GM19463 (cell line): Measurements from ENCODE around the gene IL2RA.
"Not testable (repeated sequence)": the region's sequence is repeated elsewhere in the genome, so short reads cannot be mapped to it uniquely, and the experiment has no call there.

Experiments used
- ATAC-seq: cut with Tn5 transposase; IDR thresholded peaks from one replicate; pipeline ENCODE4 v1.9.1; 2021; ENCODE audit warnings: mild to moderate bottlenecking, moderate library complexity; ENCODE audit not compliant: unreplicated experiment

Gene IL2RA

DNA sequence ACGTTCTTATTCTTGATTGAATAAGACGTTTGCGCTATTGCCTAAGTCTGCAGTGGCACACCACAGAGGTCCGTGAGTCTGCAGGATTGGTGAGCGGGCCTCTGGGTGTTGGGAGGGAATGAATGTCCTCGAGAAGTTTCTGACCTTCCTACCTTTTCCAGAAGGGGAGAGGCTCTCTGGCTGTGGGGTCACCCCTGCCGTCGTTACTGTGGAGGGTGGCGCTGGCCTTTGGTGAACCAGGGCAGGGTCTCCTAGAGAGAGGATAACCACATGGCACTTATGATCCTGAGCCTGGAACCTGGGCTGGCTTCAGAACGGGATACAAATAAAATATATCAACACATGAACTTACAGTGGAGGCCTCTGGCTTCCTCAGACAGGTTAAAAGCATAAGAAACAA lies 98.6 kb downstream of the IL2RA start:
- ATAC-seq = no peak

DNA sequence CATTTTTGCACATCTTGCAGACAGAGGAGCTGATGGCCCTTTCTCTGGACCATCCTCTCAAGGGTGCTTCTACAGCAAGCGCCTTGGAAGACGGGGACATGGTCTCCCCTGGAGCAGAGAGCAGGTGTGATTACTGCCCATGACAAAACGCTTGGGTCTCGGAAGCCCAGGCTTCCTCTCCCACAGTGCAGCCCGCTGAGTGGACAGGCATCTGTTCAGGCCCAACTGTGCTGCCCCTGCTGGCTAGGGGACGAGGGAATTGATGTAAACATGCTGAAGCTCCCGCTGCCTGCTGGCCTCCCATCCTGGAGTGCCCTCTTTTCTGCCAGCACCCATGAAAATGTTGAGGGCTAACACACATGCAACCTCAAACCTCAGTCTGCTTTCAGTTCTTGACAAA lies 99.1 kb downstream of the IL2RA start:
- ATAC-seq = no peak

DNA sequence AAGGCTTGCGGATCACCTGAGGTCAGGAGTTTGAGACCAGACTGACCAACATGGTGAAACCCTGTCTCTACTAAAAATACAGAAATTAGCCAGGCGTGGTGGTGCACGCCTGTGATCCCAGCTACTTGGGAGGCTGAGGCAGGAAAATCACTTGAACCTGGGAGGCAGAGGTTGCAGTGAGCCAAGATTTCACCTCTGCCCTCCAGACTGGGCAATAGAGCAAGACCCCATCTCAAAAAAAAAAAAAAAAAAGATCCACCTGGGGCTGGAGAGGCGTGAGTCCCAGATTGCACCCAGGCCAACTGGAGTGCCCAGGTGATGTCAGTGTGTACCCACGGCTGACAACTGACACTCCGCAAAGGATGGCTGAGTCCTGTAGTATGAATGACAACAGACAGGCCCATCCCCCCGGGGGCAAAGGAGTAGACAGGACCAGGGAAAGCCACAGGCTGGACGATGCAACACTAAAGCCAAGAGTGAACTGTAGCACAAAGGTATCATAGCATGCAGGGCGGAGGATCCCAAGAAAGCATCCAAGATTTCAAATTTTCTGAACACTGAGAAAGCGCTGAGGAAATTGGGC lies 99.7 kb downstream of the IL2RA start:
- not testable (repeated sequence) for ATAC-seq

DNA sequence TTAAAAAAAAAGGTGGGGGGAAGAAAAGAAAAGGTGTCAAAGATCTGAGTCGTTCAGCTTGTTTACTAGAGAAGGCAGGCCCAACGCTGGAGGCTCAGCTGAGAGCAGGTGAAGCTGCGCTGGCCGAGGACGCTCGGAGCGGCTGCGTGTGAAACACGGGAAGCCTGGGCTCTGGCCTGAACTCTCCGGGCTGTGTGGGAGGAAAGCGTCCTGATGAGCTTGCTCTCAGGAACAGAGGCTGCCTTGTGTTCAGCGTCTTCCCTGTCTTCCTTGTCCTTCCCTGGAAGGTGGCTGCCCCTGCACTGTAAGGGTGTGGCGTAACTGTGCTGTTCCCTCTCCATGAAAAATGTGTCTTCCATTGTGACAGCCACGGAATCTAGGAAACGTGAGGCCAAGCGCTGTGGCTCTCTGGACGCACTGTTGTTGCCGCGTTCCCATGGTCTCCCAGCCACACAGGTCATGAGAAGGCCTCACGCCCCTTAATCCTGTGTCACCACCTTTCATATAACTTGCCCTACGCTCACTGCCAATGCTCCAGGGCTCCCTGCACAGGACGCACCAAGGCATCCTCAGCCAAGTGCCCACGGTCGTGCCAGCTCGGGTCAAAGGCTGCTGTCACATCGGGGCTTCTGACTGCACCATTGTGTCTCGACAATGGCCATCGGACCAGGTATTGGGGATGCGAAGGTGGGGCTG lies 100.6 kb downstream of the IL2RA start:
- ATAC-seq = no peak

DNA sequence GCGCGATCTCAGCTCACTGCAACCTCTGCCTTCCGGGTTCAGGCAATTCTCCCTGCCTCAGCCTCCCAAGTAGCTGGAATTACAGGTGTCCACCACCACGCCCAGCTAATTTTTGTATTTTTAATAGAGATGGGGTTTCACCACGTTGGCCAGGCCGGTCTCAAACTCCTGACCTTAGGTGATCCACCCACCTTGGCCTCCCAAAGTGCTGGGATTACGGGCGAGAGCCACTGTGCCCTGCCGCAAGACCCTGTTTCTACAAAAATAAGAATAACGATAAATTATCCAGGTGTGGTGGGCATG lies 101.2 kb downstream of the IL2RA start:
- ATAC-seq = not testable (repeated sequence)
